Panc1 (cell line): Measurements from ENCODE around the gene GID8. TPM values are rescaled to one million over a fixed set of nuclear protein-coding genes. Genes with fewer than 3 reads are reported as not detected.

Experiments
- ATAC-seq: fragments of 200-7000 bp; cut with Tn5 transposase; 2 replicates; pipeline ENCODE4 v1.9.1; 2020; ENCODE audit warnings: mild to moderate bottlenecking, moderate library complexity
- BruUV-seq: library from RNA; stranded (reverse); fragments of 400-500 nt; replicated peaks from 2 replicates; lab custom pipeline; 2021; lab: Mats Ljungman, UMichigan
- CTCF ChIA-PET: fragments of 300-600 bp; sonication (Branson Sonifier 250); formaldehyde crosslinking; loops from one replicate; lab custom pipeline; 2022; ENCODE audit warnings: antibody characterized with exemption; lab: Charles Lee
- POLR2A ChIA-PET: fragments of 300-600 bp; sonication (Branson Sonifier 250); formaldehyde crosslinking; loops from one replicate; lab custom pipeline; 2022; ENCODE audit warnings: antibody characterized with exemption; lab: Charles Lee
- DNase-seq: peaks from one replicate; pipeline ENCODE4 v3.0.0-alpha.2; 2010; ENCODE audit warnings: low read depth, low spot score
- H3K27ac ChIP-seq: 2 replicates; pipeline ENCODE4 v1.5.1; 2011; ENCODE audit warnings: mild to moderate bottlenecking, low read length, inconsistent platforms
- H3K27me3 ChIP-seq: fragments of 200-500 bp; sonication (Bioruptor generic); 2 replicates; pipeline ENCODE4 v1.6.0; 2014; ENCODE audit warnings: low read length, inconsistent platforms; ENCODE audit not compliant: control insufficient read depth, insufficient read depth
- H3K36me3 ChIP-seq: fragments of 200-500 bp; sonication (Bioruptor generic); 2 replicates; pipeline ENCODE4 v1.5.1; 2014; ENCODE audit warnings: inconsistent platforms, mild to moderate bottlenecking, low read length, moderate library complexity; ENCODE audit not compliant: control insufficient read depth, insufficient read depth
- H3K4me1 ChIP-seq: 2 replicates; pipeline ENCODE4 v1.5.1; 2011; ENCODE audit warnings: inconsistent platforms, mild to moderate bottlenecking, low read length, moderate library complexity; ENCODE audit not compliant: control insufficient read depth, insufficient read depth
- H3K4me3 ChIP-seq, 2 experiments: 2 replicates each; pipeline ENCODE4 v1.5.1; 2011 to 2012; ENCODE audit warnings: low read depth in 2 of 2, low read length in 2 of 2, mild to moderate bottlenecking in 2 of 2, inconsistent platforms in 1 of 2, moderate library complexity in 1 of 2
- H3K9me3 ChIP-seq: fragments of 200-500 bp; sonication (Bioruptor generic); 2 replicates; pipeline ENCODE4 v1.5.1; 2014; ENCODE audit warnings: low read depth, mild to moderate bottlenecking, inconsistent platforms, low read length, moderate library complexity; ENCODE audit not compliant: control insufficient read depth, insufficient read depth
- CTCF ChIP-seq: fragments of 450-650 bp; IDR thresholded peaks from 2 replicates; pipeline ENCODE4 v1.5.1; 2017; ENCODE audit warnings: mild to moderate bottlenecking
- POLR2AphosphoS5 ChIP-seq: IDR thresholded peaks from 2 replicates; pipeline ENCODE4 v1.6.1; 2012; ENCODE audit warnings: mild to moderate bottlenecking, low read depth, low read length, moderate library complexity
- REST ChIP-seq, 2 experiments: IDR thresholded peaks; 2 replicates each; pipeline ENCODE4 v1.6.1; 2011 to 2012; ENCODE audit warnings: low read depth in 2 of 2, control low read depth in 1 of 2, low read length in 1 of 2, mild to moderate bottlenecking in 1 of 2, moderate library complexity in 1 of 2; ENCODE audit not compliant: insufficient read depth in 1 of 2
- SIN3A ChIP-seq: IDR thresholded peaks from 2 replicates; pipeline ENCODE4 v1.6.1; 2012; ENCODE audit warnings: low read depth, mild to moderate bottlenecking, low read length, moderate library complexity, borderline replicate concordance; ENCODE audit not compliant: insufficient read depth
- TCF7L2 ChIP-seq: IDR thresholded peaks from 2 replicates; pipeline ENCODE4 v1.6.1; 2011; ENCODE audit warnings: mild to moderate bottlenecking, low read depth, low read length, inconsistent platforms
- in situ Hi-C: cut with HindIII; loops from 2 replicates; pipeline ENCODE4 v1.10.0; 2016; ENCODE audit warnings: low sequenced_read_pairs, low pct_unique_long_range_greater_than_20kb
- intact Hi-C: fragments of 100-400 bp; cut with micrococcal nuclease; formaldehyde crosslinking; loops from one replicate; pipeline ENCODE4 v1.10.0; 2022; ENCODE audit not compliant: unreplicated experiment
- total RNA-seq: library from RNA; stranded (reverse); gene quantifications from one replicate; pipeline ENCODE4 v1.2.1, GENCODE V29; 2021; ENCODE audit not compliant: unreplicated experiment

Gene GID8
- total RNA-seq, 1 experiment from 2014 or later: 37.3 TPM

- TF ChIP-seq POLR2AphosphoS5: no peak
- no peak for TF ChIP-seq REST (IDR thresholded peaks at IDR 0.05; ENCODE audit: insufficient read depth in 1 of 2, low read depth in 2 of 2, low read length in 1 of 2)
- no peak for TF ChIP-seq TCF7L2
- TF ChIP-seq CTCF: no peak
- no peak for TF ChIP-seq SIN3A
- H3K27ac ChIP-seq: no peak overlapping the region
- H3K4me1 ChIP-seq: peaks cover 3% of the 10 kb centered on the region; the same call in 1 of the 2 replicates
- BruUV-seq: no TSS peak
- POLR2A ChIA-PET: no interaction called here
- ATAC-seq (peak; percentile 41; the same call in 1 of the 2 replicates), DNase-seq (no peak)
- H3K36me3 ChIP-seq: no peaks in the 10 kb centered on the region
- CTCF ChIA-PET: no interaction called here
- no peaks in the 10 kb centered on the region for H3K9me3 ChIP-seq
- in situ Hi-C loops: no loop called here
- intact Hi-C loops: no loop called here
- H3K4me3 ChIP-seq: no peak overlapping the region
- H3K27me3 ChIP-seq: no peaks in the 10 kb centered on the region
Measured at GRCh38 chr20:62980970-62981369, 43.0 kb downstream of the GID8 start.

DNA sequence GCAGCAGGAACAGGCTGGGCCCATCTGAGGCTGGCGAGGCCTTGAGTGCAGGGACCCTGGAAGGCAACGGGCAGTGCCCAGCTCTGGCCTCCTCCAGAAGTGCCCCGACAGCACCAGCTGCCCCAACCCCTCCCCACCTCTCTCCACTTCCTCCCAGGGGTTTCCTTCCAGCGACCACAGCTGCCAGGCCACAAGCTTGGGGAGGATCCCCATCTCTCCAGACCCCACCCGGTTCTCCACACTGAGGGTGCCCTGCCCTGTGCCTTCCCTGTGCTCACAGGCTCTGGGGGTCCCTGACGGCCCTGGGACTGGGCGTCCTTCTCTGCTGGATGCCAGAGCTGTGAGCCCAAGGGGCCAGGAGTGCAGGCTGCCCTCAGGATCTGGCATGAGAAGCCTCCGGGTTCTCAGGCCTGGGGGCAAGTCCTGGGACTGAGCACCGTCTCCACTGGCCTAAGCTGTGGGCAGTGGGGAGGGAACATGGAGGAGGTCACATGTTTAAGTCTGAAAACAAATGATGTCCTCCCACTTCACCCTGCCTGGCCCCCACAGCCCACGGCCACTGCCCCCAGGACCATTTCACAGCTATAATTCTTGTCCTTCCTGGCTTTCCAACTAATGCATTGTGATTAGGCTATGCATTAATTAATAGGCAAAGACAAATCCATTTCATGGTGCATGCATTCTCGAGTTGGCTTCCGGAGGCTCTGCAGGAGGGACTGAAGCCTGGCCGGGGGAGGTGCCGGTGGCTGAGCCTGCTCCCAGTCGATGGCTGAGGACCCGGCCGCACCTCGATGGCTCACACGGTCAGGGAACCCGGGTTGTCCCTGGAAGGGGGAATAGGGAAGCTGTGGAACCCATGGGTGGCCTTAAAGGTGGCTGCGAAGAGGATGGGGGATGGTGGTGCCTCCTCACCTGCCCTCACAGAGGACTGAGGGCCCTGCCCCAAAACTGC, 44.5 kb downstream of the GID8 start:
- Histone ChIP-seq H3K27ac (no peak overlapping the region), H3K4me3 (no peak overlapping the region), H3K4me1 (peaks cover 6% of the 10 kb centered on the region; the same call in 1 of the 2 replicates), H3K27me3 (no peaks in the 10 kb centered on the region), H3K9me3 (no peaks in the 10 kb centered on the region), H3K36me3 (no peaks in the 10 kb centered on the region)
- intact Hi-C loops: no loop called here
- BruUV-seq: no TSS peak
- DNase-seq (no peak), ATAC-seq (no peak)
- ChIA-PET POLR2A (no interaction called here), CTCF (interaction anchor here (1.1 kb wide), 1 partner anchor 10 kb away, joined by 3 read pairs; no protein-coding TSS in a partner anchor)
- in situ Hi-C loops: no loop called here
- no peak for TF ChIP-seq REST (IDR thresholded peaks at IDR 0.05; ENCODE audit: insufficient read depth in 1 of 2, low read depth in 2 of 2, low read length in 1 of 2)
- TF ChIP-seq TCF7L2: no peak
- no peak for TF ChIP-seq SIN3A
- TF ChIP-seq CTCF: no peak
- no peak for TF ChIP-seq POLR2AphosphoS5
